GM18498 (cell line): Measurements from ENCODE around the gene NEK2.
"Not testable (repeated sequence)": the region's sequence is repeated elsewhere in the genome, so short reads cannot be mapped to it uniquely, and the experiment has no call there.

Source experiments
- ATAC-seq: cut with Tn5 transposase; IDR thresholded peaks from one replicate; pipeline ENCODE4 v1.9.1; 2021; ENCODE audit warnings: mild to moderate bottlenecking, moderate library complexity; ENCODE audit not compliant: unreplicated experiment

Gene NEK2

GRCh38 chr1:211695135-211695816 lies 19.9 kb upstream of the NEK2 start:
- peak; percentile 57 for ATAC-seq

- ATAC-seq = not testable (repeated sequence)
Observed at GRCh38 chr1:211693911-211694310, 18.5 kb upstream of the NEK2 start.

GRCh38 chr1:211688421-211688820 lies 13.0 kb upstream of the NEK2 start:
- ATAC-seq = no peak

GRCh38 chr1:211687462-211688215 lies 12.2 kb upstream of the NEK2 start:
- no peak for ATAC-seq

- ATAC-seq = no peak
Observed at GRCh38 chr1:211685823-211686222, 10.4 kb upstream of the NEK2 start.

- ATAC-seq = no peak
Observed at GRCh38 chr1:211684791-211685190, 9.4 kb upstream of the NEK2 start.

GRCh38 chr1:211684331-211684730 lies 8.9 kb upstream of the NEK2 start:
- no peak for ATAC-seq

- no peak for ATAC-seq
Observed at GRCh38 chr1:211683396-211684297, 8.2 kb upstream of the NEK2 start.

- ATAC-seq = not testable (repeated sequence)
Observed at GRCh38 chr1:211682186-211682585, 6.8 kb upstream of the NEK2 start.

GRCh38 chr1:211680752-211681327 lies 5.4 kb upstream of the NEK2 start:
- peak; percentile 86 for ATAC-seq

- no peak for ATAC-seq
Observed at GRCh38 chr1:211677659-211678058, 2.2 kb upstream of the NEK2 start.

- no peak for ATAC-seq
Observed at GRCh38 chr1:211676761-211677160, 1.3 kb upstream of the NEK2 start.

- ATAC-seq = no peak
Observed at GRCh38 chr1:211676106-211676583, 724 bp upstream of the NEK2 start.

GRCh38 chr1:211667065-211667617 lies 8.3 kb downstream of the NEK2 start:
- no peak for ATAC-seq

GRCh38 chr1:211660718-211661222 lies 14.7 kb downstream of the NEK2 start:
- no peak for ATAC-seq

GRCh38 chr1:211656728-211657127 lies 18.7 kb downstream of the NEK2 start:
- ATAC-seq = no peak

GRCh38 chr1:211654838-211655787 lies 20.3 kb downstream of the NEK2 start:
- ATAC-seq = peak; percentile 91

GRCh38 chr1:211653959-211654496 lies 21.4 kb downstream of the NEK2 start:
- ATAC-seq = no peak

GRCh38 chr1:211653293-211653692 lies 22.1 kb downstream of the NEK2 start:
- ATAC-seq = no peak
